ENCODE results near the gene GPRC5D. TPM values are rescaled to one million over a fixed set of nuclear protein-coding genes. Genes with fewer than 3 reads are reported as not detected.

Gene GPRC5D
- total RNA-seq, 6 donors from 2014 or later: 0.66 to 2.1 TPM; not detected in 4

GRCh38 chr12:12927211-12928079 lies 24.5 kb downstream of the GPRC5D start:
- WGBS, 2 donors: 54 to 60% methylated on average over 16 to 27 of the region's 27 CpGs
- Histone ChIP-seq H3K4me1 (peaks cover 0 to 5% (median 0%) of the 10 kb centered on the region in 4 donors), H3K27me3 (no peaks in the 10 kb centered on the region), H3K4me3 (peak overlapping the region in 3 of 4 donors; percentile 11 to 53 (median 41)), H3K9me3 (no peaks in the 10 kb centered on the region), H3K27ac (peak overlapping the region in 3 of 4 donors; percentile 11 to 68 (median 49)), H3K36me3 (no peaks in the 10 kb centered on the region)
- ATAC-seq (ENCODE audit: low FRiP score in 2 of 2) (peak; percentile 63 to 88), DNase-seq (peak; percentile 81 to 89)
- TF ChIP-seq CTCF (IDR thresholded peaks at IDR 0.05) (no peak), POLR2A (IDR thresholded peaks at IDR 0.05) (peak in 1 of 4 donors; percentile 67), EP300 (IDR thresholded peaks at IDR 0.05) (no peak), POLR2AphosphoS5 (IDR thresholded peaks at IDR 0.05) (no peak)

GRCh38 chr12:12926571-12927071 lies 25.3 kb downstream of the GPRC5D start:
- peak overlapping the region in 1 of 4 donors; percentile 53 for H3K4me3 ChIP-seq
- 90 to 92% methylated on average over 14 to 18 of the region's 18 CpGs for WGBS, 2 donors
- no peaks in the 10 kb centered on the region for H3K9me3 ChIP-seq
- no peaks in the 10 kb centered on the region for H3K36me3 ChIP-seq
- no peaks in the 10 kb centered on the region for H3K27me3 ChIP-seq
- peak overlapping the region in 3 of 4 donors; percentile 11 to 68 (median 49) for H3K27ac ChIP-seq
- DNase-seq (no peak), ATAC-seq (ENCODE audit: low FRiP score in 2 of 2) (peak in 1 of 2 donors; percentile 1)
- peaks cover 0 to 5% (median 0%) of the 10 kb centered on the region in 4 donors for H3K4me1 ChIP-seq
- TF ChIP-seq CTCF (IDR thresholded peaks at IDR 0.05) (no peak), POLR2A (IDR thresholded peaks at IDR 0.05) (no peak), EP300 (IDR thresholded peaks at IDR 0.05) (no peak), POLR2AphosphoS5 (IDR thresholded peaks at IDR 0.05) (no peak)

GRCh38 chr12:12925388-12925787 lies 26.6 kb downstream of the GPRC5D start:
- H3K27me3 ChIP-seq: no peaks in the 10 kb centered on the region
- no peaks in the 10 kb centered on the region for H3K36me3 ChIP-seq
- DNase-seq (no peak), ATAC-seq (ENCODE audit: low FRiP score in 2 of 2) (no peak)
- no peaks in the 10 kb centered on the region for H3K9me3 ChIP-seq
- H3K4me3 ChIP-seq: no peak overlapping the region
- no peak overlapping the region for H3K27ac ChIP-seq
- TF ChIP-seq POLR2AphosphoS5 (IDR thresholded peaks at IDR 0.05): no peak
- TF ChIP-seq POLR2A (IDR thresholded peaks at IDR 0.05): no peak
- TF ChIP-seq CTCF (IDR thresholded peaks at IDR 0.05): no peak
- TF ChIP-seq EP300 (IDR thresholded peaks at IDR 0.05): no peak
- H3K4me1 ChIP-seq: peaks cover 0 to 5% (median 0%) of the 10 kb centered on the region in 4 donors
- WGBS, 2 donors: 44 to 52% methylated on average over 1 of the region's 1 CpG

GRCh38 chr12:12924169-12924568 lies 27.8 kb downstream of the GPRC5D start:
- peaks cover 0 to 2% (median 0%) of the 10 kb centered on the region in 4 donors for H3K36me3 ChIP-seq
- H3K27ac ChIP-seq: no peak overlapping the region
- TF ChIP-seq CTCF (IDR thresholded peaks at IDR 0.05) (no peak), EP300 (IDR thresholded peaks at IDR 0.05) (no peak), POLR2AphosphoS5 (IDR thresholded peaks at IDR 0.05) (no peak), POLR2A (IDR thresholded peaks at IDR 0.05) (no peak)
- ATAC-seq (ENCODE audit: low FRiP score in 2 of 2) (no peak), DNase-seq (no peak)
- H3K27me3 ChIP-seq: no peaks in the 10 kb centered on the region
- no peaks in the 10 kb centered on the region for H3K9me3 ChIP-seq
- H3K4me3 ChIP-seq: no peak overlapping the region
- H3K4me1 ChIP-seq: peaks cover 0 to 5% (median 0%) of the 10 kb centered on the region in 4 donors
- WGBS, 2 donors: 75 to 83% methylated on average over 4 of the region's 4 CpGs
